LNCaP clone FGC (cell line): ENCODE data around the gene PMFBP1.

Source experiments
- DNase-seq: peaks from one replicate; pipeline ENCODE4 v3.0.0-alpha.2; 2011; ENCODE audit warnings: low read depth
- H3K4me3 ChIP-seq: 2 replicates; pipeline ENCODE4 v1.5.1; 2011; ENCODE audit warnings: mild to moderate bottlenecking, low read depth, low read length, control low read depth
- CTCF ChIP-seq: IDR thresholded peaks from 2 replicates; pipeline ENCODE4 v1.5.1; 2012; ENCODE audit warnings: mild to moderate bottlenecking; ENCODE audit not compliant: control insufficient read depth, insufficient read depth; ENCODE audit errors: extremely low read depth

The PMFBP1 gene

GRCh38 chr16:72109966-72110530 lies 61.9 kb downstream of the PMFBP1 start:
- no peak for TF ChIP-seq CTCF
- DNase-seq, result no peak
- H3K4me3 ChIP-seq, result no peak overlapping the region

GRCh38 chr16:72109300-72109699 lies 62.7 kb downstream of the PMFBP1 start:
- TF ChIP-seq CTCF, result no peak
- no peak overlapping the region for H3K4me3 ChIP-seq
- DNase-seq, result no peak

- no peak overlapping the region for H3K4me3 ChIP-seq
- no peak for TF ChIP-seq CTCF
- DNase-seq, result no peak
Observed at GRCh38 chr16:72108353-72109102, 63.4 kb downstream of the PMFBP1 start.

- no peak overlapping the region for H3K4me3 ChIP-seq
- DNase-seq, result no peak
- TF ChIP-seq CTCF, result no peak
Observed at GRCh38 chr16:72107371-72107770, 64.6 kb downstream of the PMFBP1 start.

GRCh38 chr16:72105978-72106377 lies 66.0 kb downstream of the PMFBP1 start:
- TF ChIP-seq CTCF, result no peak
- DNase-seq, result no peak
- H3K4me3 ChIP-seq, result no peak overlapping the region

- no peak for DNase-seq
- H3K4me3 ChIP-seq, result no peak overlapping the region
- no peak for TF ChIP-seq CTCF
Observed at GRCh38 chr16:72104905-72105304, 67.0 kb downstream of the PMFBP1 start.

- no peak for TF ChIP-seq CTCF
- H3K4me3 ChIP-seq, result no peak overlapping the region
- no peak for DNase-seq
Observed at GRCh38 chr16:72101195-72101594, 70.8 kb downstream of the PMFBP1 start.
